Measurements from ENCODE around the gene NEDD8.

DNA sequence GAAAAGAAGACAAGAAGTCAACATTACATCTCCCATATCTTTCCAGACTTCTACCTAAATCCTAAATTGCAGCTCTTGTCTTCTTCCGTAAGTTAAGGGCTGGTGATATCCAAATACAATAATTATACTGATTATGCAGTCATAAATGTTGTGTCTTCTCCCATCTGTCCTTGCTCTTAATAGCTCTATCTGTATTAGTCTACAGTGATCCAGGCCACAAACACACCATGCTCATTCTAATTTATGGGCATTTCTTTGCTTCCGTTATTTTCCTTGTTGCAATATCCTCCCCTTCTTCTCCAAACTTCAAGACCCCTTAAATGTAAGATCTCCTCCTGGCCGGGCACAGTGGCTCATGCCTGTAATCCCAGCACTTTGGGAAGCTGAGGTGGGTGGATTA is 12.6 kb downstream of the NEDD8 start:
- no peak for TF ChIP-seq POLR2A (IDR thresholded peaks at IDR 0.05)
- TF ChIP-seq, protein P1, sequence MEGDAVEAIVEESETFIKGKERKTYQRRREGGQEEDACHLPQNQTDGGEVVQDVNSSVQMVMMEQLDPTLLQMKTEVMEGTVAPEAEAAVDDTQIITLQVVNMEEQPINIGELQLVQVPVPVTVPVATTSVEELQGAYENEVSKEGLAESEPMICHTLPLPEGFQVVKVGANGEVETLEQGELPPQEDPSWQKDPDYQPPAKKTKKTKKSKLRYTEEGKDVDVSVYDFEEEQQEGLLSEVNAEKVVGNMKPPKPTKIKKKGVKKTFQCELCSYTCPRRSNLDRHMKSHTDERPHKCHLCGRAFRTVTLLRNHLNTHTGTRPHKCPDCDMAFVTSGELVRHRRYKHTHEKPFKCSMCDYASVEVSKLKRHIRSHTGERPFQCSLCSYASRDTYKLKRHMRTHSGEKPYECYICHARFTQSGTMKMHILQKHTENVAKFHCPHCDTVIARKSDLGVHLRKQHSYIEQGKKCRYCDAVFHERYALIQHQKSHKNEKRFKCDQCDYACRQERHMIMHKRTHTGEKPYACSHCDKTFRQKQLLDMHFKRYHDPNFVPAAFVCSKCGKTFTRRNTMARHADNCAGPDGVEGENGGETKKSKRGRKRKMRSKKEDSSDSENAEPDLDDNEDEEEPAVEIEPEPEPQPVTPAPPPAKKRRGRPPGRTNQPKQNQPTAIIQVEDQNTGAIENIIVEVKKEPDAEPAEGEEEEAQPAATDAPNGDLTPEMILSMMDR (IDR thresholded peaks at IDR 0.05): no peak
